Loucy (cell line): ENCODE results near the gene TRRAP.

Source experiments
- CTCF ChIP-seq: fragments of 200-600 bp; sonication (generic); conservative IDR thresholded peaks from 2 replicates; pipeline ENCODE4 v1.5.1; 2014; ENCODE audit warnings: mild to moderate bottlenecking, antibody characterized with exemption, low read length
- EZH2phosphoT487 ChIP-seq: fragments of 200-600 bp; IDR thresholded peaks from 2 replicates; pipeline ENCODE4 v1.6.1; 2018; ENCODE audit warnings: antibody characterized with exemption, mild to moderate bottlenecking, moderate library complexity, borderline replicate concordance

GRCh38 chr7:98848918-98849317 is 29.4 kb upstream of the TRRAP start:
- TF ChIP-seq CTCF (no peak), EZH2phosphoT487 (no peak)
